ENCODE measurements around the gene LAMP1.
A peak's percentile ranks its signal among the peaks of the same experiment; 100 is the strongest.
"Not testable (repeated sequence)": the region's sequence is repeated elsewhere in the genome, so short reads cannot be mapped to it uniquely, and the experiment has no call there.

LAMP1 gene

DNA sequence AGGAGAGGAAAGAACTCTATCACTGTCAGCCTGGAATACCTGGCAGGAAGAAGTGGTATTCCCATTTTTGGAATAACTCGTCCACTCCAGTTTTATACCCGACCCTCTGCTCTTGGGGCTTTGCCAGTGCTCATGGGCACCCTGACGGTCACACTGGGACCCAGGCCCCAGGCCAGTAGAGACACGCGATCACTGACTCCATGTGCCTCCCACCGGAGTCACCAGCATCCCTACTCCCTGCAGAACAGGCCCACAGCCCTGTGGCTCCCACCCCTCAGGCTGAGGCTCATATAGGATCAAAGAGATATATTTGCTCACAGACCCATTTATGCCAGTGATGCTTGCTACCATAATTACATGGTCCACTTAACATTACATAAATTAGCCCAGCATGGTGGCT, 63.4 kb downstream of the LAMP1 start:
- Histone ChIP-seq H3K4me3 (ENCODE audit: low read depth in 1 of 2, low read length in 2 of 2) (no peak overlapping the region), H3K4me1 (ENCODE audit: insufficient read depth, low read length) (no peaks in the 10 kb centered on the region), H3K27ac (ENCODE audit: low read depth, low read length) (no peak overlapping the region), H3K36me3 (ENCODE audit: insufficient read depth, low read length) (no peaks in the 10 kb centered on the region), H3K9me3 (ENCODE audit: low read length) (no peaks in the 10 kb centered on the region), H3K27me3 (ENCODE audit: control insufficient read depth in 1 of 2, insufficient read depth in 2 of 2, low read length in 2 of 2) (no peaks in the 10 kb centered on the region), H3K9ac (ENCODE audit: low read length) (no peak overlapping the region)

GRCh38 chr13:113361406-113361805, 64.4 kb downstream of the LAMP1 start:
- Histone ChIP-seq H3K4me1 (ENCODE audit: insufficient read depth, low read length) (no peaks in the 10 kb centered on the region), H3K9me3 (ENCODE audit: low read length) (no peaks in the 10 kb centered on the region), H3K36me3 (ENCODE audit: insufficient read depth, low read length) (no peaks in the 10 kb centered on the region), H3K4me3 (ENCODE audit: low read depth in 1 of 2, low read length in 2 of 2) (no peak overlapping the region), H3K9ac (ENCODE audit: low read length) (no peak overlapping the region), H3K27ac (ENCODE audit: low read depth, low read length) (no peak overlapping the region), H3K27me3 (ENCODE audit: control insufficient read depth in 1 of 2, insufficient read depth in 2 of 2, low read length in 2 of 2) (no peaks in the 10 kb centered on the region)

DNA sequence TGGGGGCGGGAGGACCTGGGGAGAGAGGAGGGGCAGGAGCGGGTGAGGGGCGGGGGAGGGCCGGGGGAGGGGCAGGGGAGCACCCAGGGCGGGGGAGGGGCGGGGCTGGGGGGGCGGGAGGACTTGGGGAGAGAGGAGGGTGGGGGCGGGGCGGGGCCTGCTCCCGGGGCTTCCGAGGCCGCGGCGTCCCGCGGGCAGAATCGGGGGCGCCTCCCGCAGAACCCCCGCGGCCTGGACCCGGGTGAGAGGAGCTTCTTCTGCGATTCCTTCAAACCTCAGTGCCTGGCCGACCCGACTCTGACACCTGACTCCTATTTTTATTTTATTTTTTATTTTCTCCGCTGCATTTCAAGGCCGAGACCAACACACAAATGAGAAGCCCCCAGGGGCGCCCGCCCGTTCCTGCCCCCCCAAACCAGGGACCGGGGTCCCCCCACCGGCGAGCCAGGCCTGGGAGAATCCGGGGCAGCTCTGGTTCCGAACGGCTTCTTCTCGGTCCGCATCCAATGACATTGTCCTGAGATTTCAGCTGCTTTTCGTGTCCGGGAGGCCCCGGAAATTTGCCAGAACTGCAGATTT, 67.4 kb downstream of the LAMP1 start:
- no peaks in the 10 kb centered on the region for H3K4me1 ChIP-seq (ENCODE audit: insufficient read depth, low read length)
- H3K27me3 ChIP-seq (ENCODE audit: control insufficient read depth in 1 of 2, insufficient read depth in 2 of 2, low read length in 2 of 2): no peaks in the 10 kb centered on the region
- H3K36me3 ChIP-seq (ENCODE audit: insufficient read depth, low read length): no peaks in the 10 kb centered on the region
- H3K9ac ChIP-seq (ENCODE audit: low read length): peak overlapping the region; percentile 27
- H3K9me3 ChIP-seq (ENCODE audit: low read length): no peaks in the 10 kb centered on the region
- H3K4me3 ChIP-seq (ENCODE audit: low read depth in 1 of 2, low read length in 2 of 2): peak overlapping the region; percentile 45 to 50
- peak overlapping the region; percentile 78 for H3K27ac ChIP-seq (ENCODE audit: low read depth, low read length)

DNA sequence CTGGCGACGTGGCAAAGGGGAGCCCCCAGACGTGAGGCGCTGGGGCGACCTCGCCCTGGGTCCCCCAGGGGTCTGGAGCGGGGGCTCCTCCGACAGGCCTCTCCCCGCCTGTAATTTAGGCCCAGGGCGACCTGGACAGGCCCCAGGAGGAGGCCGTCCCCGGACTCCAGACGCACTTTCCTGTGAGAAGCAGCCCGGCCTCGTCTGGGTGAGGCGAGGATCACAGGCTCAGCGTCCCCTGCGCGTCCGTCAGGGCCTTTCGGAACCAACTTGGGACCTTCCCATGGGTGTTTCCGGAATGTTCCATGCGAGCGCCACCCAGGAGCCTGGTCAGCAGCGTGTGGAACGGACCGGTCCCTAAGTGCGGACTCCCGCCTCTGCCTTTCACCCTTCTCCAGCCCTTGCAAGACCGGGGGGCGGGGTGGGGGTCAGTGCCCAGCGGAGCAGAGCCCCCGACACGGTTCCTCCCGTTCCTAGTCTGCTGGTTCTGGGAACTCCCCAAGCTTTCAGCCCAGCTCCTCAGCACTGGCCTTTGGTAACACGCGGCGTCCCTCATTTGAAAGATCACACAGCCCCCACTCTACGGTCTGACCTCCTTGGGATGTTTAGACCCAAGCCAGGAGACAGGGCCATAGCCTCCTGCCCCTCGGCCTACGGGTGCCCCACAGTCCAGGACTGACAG, 68.0 kb downstream of the LAMP1 start:
- no peaks in the 10 kb centered on the region for H3K36me3 ChIP-seq (ENCODE audit: insufficient read depth, low read length)
- no peaks in the 10 kb centered on the region for H3K4me1 ChIP-seq (ENCODE audit: insufficient read depth, low read length)
- H3K4me3 ChIP-seq (ENCODE audit: low read depth in 1 of 2, low read length in 2 of 2): peak overlapping the region; percentile 45 to 50
- peak overlapping the region; percentile 78 for H3K27ac ChIP-seq (ENCODE audit: low read depth, low read length)
- H3K9ac ChIP-seq (ENCODE audit: low read length): peak overlapping the region; percentile 27
- no peaks in the 10 kb centered on the region for H3K9me3 ChIP-seq (ENCODE audit: low read length)
- no peaks in the 10 kb centered on the region for H3K27me3 ChIP-seq (ENCODE audit: control insufficient read depth in 1 of 2, insufficient read depth in 2 of 2, low read length in 2 of 2)

- Histone ChIP-seq H3K9me3 (ENCODE audit: low read length) (no peaks in the 10 kb centered on the region), H3K36me3 (ENCODE audit: insufficient read depth, low read length) (no peaks in the 10 kb centered on the region), H3K27me3 (ENCODE audit: control insufficient read depth in 1 of 2, insufficient read depth in 2 of 2, low read length in 2 of 2) (no peaks in the 10 kb centered on the region), H3K9ac (ENCODE audit: low read length) (no peak overlapping the region), H3K27ac (ENCODE audit: low read depth, low read length) (peak overlapping the region; percentile 29), H3K4me1 (ENCODE audit: insufficient read depth, low read length) (no peaks in the 10 kb centered on the region), H3K4me3 (ENCODE audit: low read depth in 1 of 2, low read length in 2 of 2) (no peak overlapping the region)
These were observed 68.5 kb downstream of the LAMP1 start for GRCh38 chr13:113365583-113365970.

DNA sequence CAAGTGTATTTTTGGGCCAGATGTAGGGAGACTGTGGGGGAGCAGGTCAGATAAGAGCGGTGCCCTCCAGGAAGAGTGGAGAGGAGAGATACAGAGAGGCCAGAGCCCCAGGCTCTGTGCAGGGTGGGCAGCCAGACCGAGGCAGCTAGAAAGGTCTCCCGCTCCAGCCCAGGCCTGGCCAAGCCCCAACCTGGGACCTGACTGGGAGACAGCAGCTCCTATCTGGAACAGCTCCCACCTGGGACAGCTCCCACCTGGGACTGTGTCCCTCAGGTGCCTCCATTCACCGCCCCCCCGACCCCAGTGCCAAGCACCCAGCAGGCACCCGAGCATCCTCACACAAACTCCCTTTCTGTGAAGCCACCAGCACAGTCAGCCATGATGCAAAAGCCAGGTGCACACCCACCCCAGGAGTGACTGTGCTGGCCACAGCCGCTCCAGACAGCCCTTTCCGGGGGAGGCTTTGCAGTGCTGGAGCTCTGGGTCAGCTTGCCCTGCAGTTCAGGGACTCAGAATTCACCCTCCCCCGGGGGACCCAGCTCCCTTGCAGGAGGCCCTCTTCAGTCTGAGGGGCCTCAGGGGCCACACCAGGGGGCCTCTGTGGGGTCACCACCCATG, 69.0 kb downstream of the LAMP1 start:
- no peaks in the 10 kb centered on the region for H3K4me1 ChIP-seq (ENCODE audit: insufficient read depth, low read length)
- H3K9ac ChIP-seq (ENCODE audit: low read length): no peak overlapping the region
- no peak overlapping the region for H3K4me3 ChIP-seq (ENCODE audit: low read depth in 1 of 2, low read length in 2 of 2)
- H3K27ac ChIP-seq (ENCODE audit: low read depth, low read length): peak overlapping the region; percentile 29
- no peaks in the 10 kb centered on the region for H3K9me3 ChIP-seq (ENCODE audit: low read length)
- no peaks in the 10 kb centered on the region for H3K27me3 ChIP-seq (ENCODE audit: control insufficient read depth in 1 of 2, insufficient read depth in 2 of 2, low read length in 2 of 2)
- H3K36me3 ChIP-seq (ENCODE audit: insufficient read depth, low read length): no peaks in the 10 kb centered on the region

GRCh38 chr13:113367020-113367560, 70.1 kb downstream of the LAMP1 start:
- H3K27me3 ChIP-seq (ENCODE audit: control insufficient read depth in 1 of 2, insufficient read depth in 2 of 2, low read length in 2 of 2): no peaks in the 10 kb centered on the region

GRCh38 chr13:113367771-113368170, 70.7 kb downstream of the LAMP1 start:
- H3K4me3 ChIP-seq (ENCODE audit: low read depth in 1 of 2, low read length in 2 of 2): no peak overlapping the region
- no peaks in the 10 kb centered on the region for H3K27me3 ChIP-seq (ENCODE audit: control insufficient read depth in 1 of 2, insufficient read depth in 2 of 2, low read length in 2 of 2)
- no peaks in the 10 kb centered on the region for H3K4me1 ChIP-seq (ENCODE audit: insufficient read depth, low read length)
- no peak overlapping the region for H3K9ac ChIP-seq (ENCODE audit: low read length)
- no peaks in the 10 kb centered on the region for H3K36me3 ChIP-seq (ENCODE audit: insufficient read depth, low read length)
- no peaks in the 10 kb centered on the region for H3K9me3 ChIP-seq (ENCODE audit: low read length)
- H3K27ac ChIP-seq (ENCODE audit: low read depth, low read length): no peak overlapping the region

More at GRCh38 chr13:113367020-113367560, 70.1 kb downstream of the LAMP1 start:
- Histone ChIP-seq H3K9ac (ENCODE audit: low read length) (no peak overlapping the region), H3K4me1 (ENCODE audit: insufficient read depth, low read length) (no peaks in the 10 kb centered on the region), H3K4me3 (ENCODE audit: low read depth in 1 of 2, low read length in 2 of 2) (no peak overlapping the region), H3K27ac (ENCODE audit: low read depth, low read length) (no peak overlapping the region), H3K36me3 (ENCODE audit: insufficient read depth, low read length) (no peaks in the 10 kb centered on the region), H3K9me3 (ENCODE audit: low read length) (no peaks in the 10 kb centered on the region)

- H3K9ac ChIP-seq (ENCODE audit: low read length); H3K4me3 ChIP-seq (ENCODE audit: low read depth in 1 of 2, low read length in 2 of 2); H3K36me3 ChIP-seq (ENCODE audit: insufficient read depth, low read length): not testable (repeated sequence)
These were observed 71.3 kb downstream of the LAMP1 start for GRCh38 chr13:113368353-113368752.

GRCh38 chr13:113369189-113369588, 72.2 kb downstream of the LAMP1 start:
- Histone ChIP-seq H3K27ac (ENCODE audit: low read depth, low read length) (no peak overlapping the region), H3K27me3 (ENCODE audit: control insufficient read depth in 1 of 2, insufficient read depth in 2 of 2, low read length in 2 of 2) (peaks cover 0 to under 1% of the 10 kb centered on the region in 2 donors)

More at GRCh38 chr13:113368353-113368752, 71.3 kb downstream of the LAMP1 start:
- H3K4me1 ChIP-seq (ENCODE audit: insufficient read depth, low read length); H3K9me3 ChIP-seq (ENCODE audit: low read length); H3K27ac ChIP-seq (ENCODE audit: low read depth, low read length); H3K27me3 ChIP-seq (ENCODE audit: control insufficient read depth in 1 of 2, insufficient read depth in 2 of 2, low read length in 2 of 2): not testable (repeated sequence)

GRCh38 chr13:113369881-113370280, 72.8 kb downstream of the LAMP1 start:
- Histone ChIP-seq H3K4me3 (ENCODE audit: low read depth in 1 of 2, low read length in 2 of 2) (no peak overlapping the region), H3K4me1 (ENCODE audit: insufficient read depth, low read length) (no peaks in the 10 kb centered on the region), H3K27me3 (ENCODE audit: control insufficient read depth in 1 of 2, insufficient read depth in 2 of 2, low read length in 2 of 2) (peaks cover 0 to 5% of the 10 kb centered on the region in 2 donors), H3K27ac (ENCODE audit: low read depth, low read length) (no peak overlapping the region), H3K36me3 (ENCODE audit: insufficient read depth, low read length) (no peaks in the 10 kb centered on the region), H3K9ac (ENCODE audit: low read length) (no peak overlapping the region), H3K9me3 (ENCODE audit: low read length) (no peaks in the 10 kb centered on the region)

More at GRCh38 chr13:113369189-113369588, 72.2 kb downstream of the LAMP1 start:
- no peaks in the 10 kb centered on the region for H3K4me1 ChIP-seq (ENCODE audit: insufficient read depth, low read length)
- H3K4me3 ChIP-seq (ENCODE audit: low read depth in 1 of 2, low read length in 2 of 2): no peak overlapping the region
- no peak overlapping the region for H3K9ac ChIP-seq (ENCODE audit: low read length)
- no peaks in the 10 kb centered on the region for H3K9me3 ChIP-seq (ENCODE audit: low read length)
- H3K36me3 ChIP-seq (ENCODE audit: insufficient read depth, low read length): no peaks in the 10 kb centered on the region

All from muscle layer of colon (tissue), 2 donors.